HG02678 (cell line): Measurements from ENCODE around the gene ARHGEF19.

Experiments used
- ATAC-seq: cut with Tn5 transposase; IDR thresholded peaks from one replicate; pipeline ENCODE4 v1.9.1; 2021; ENCODE audit warnings: mild to moderate bottlenecking, moderate library complexity; ENCODE audit not compliant: unreplicated experiment

The ARHGEF19 gene

DNA sequence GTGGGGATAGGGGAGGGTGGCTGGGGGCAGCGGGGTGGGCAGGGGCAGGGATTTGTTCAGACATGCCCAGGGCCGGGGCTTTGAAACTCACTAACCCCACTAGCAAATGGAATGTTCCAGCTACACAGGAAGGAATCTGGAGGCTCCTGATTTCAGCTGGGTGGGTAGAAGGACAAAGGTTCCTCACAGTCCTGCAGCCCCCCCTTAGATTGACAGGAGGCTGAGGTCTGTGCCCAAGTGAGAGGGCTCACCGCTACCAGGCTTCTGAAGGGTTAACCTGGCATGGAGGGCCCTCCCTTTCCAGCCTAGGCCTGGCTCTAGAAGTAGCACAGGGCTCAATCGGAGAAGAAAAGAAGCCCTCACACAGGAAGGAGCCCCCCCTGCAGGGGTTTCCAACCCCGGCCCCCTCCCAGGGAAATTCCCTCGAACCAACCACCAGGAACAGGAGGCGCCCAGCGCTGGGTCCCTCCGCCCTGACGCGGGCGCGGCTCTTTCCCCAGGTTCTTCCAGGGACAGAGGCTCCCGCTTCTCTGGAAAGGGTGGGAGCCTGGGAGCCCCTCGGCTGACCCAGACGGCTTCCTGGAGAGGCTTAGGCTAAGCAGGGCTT lies 59.9 kb downstream of the ARHGEF19 start:
- ATAC-seq, result no peak

GRCh38 chr1:16151995-16152384 lies 60.5 kb downstream of the ARHGEF19 start:
- ATAC-seq, result no peak

- ATAC-seq, result no peak
These were observed 61.1 kb downstream of the ARHGEF19 start for GRCh38 chr1:16151196-16151994.

GRCh38 chr1:16150508-16150907 lies 61.9 kb downstream of the ARHGEF19 start:
- ATAC-seq, result no peak

DNA sequence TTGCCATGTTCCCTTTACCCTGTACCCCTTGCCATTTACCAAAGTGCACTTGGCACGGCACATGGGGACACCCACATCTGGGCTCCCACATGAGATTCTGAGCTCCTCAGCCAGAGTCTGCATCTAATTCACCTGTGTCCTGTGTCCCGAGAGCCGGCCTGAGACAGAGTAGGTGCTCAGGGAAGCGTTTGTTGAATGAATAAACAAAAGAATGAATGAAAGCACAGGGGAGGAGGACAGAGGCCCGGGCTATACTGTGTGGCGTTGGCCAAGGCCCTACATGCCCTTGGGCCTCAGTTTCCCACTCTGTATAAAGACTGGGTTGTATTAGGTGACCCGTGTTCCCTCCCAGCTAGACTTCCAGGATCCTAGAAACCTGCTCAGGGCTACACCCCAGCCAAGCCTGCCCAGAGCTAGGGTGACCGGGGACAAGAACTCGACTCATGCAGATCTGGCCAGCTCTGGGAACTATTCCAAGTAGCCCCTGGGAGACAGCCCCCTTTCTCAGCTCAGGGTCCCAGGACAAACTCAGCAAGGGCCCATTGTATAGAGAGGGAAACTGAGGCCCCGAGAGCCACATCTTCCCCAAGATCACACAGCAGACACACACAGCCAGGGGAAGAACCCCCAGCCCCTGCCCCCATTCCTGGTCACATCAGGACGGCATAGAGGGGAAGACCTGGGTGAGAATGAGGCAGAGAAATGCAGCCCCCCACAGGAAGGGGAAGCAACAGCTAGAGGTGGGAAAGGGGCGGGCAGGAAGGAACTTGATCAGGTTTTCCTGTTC lies 62.6 kb downstream of the ARHGEF19 start:
- ATAC-seq, result no peak

DNA sequence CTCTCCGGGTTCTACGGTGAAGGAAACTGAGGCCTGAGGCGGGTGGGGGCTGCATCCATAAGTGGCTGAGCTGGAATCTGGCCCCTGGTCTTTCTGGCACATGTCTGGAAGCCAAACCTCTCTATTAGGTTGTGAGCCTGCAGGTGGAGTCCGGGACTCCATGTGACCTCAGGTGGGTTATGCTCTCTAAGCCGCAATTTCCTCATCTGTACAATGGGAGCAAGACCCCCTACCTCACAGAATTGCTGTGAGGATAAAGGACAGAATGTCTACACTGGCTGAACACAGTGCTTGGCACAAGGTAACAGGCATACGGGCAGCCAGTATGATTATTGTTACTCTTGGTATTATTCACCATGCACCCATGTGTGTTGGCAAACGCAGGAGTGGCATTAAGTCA lies 63.3 kb downstream of the ARHGEF19 start:
- ATAC-seq, result no peak

DNA sequence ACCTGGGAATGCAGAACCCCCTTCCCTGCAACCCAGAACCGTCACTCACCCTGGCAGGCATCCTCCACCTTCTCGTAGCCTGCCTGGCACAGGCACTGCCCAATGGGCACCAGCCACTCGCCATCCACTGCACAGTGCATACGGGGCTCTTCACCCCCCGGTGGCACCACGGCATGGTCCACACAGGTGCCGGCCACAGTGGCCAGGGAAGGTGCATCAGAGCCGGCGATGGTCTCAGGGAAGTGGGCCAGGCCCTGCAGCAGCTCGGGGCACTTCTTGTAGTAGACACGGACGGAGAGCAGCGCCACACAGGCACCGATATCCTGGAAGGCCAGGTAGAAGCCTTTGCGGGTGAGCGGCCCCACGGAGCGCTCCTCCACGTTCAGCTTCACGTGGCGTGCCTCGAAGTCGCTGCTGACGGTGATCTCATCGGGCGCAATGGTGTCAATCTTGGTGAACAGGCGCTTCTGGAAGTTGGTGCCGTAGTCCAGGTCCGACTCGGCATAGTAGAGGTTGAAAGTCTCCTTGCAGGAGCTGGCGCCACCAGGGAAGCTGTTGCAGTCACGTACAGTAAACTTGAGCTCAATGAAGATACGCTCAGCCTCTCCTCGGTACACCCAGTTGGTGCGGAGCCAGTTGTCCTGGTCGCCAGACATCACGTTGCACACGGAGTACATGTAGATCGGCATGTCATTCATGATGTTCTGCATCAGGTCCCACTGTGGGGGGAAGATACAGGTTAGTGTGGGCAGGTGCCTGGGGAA lies 63.9 kb downstream of the ARHGEF19 start:
- ATAC-seq, result no peak
